DND-41 (cell line): ENCODE data around the gene SZRD1.
A peak's percentile ranks its signal among the peaks of the same experiment; 100 is the strongest.

Experiments
- ATAC-seq: fragments of 200-7000 bp; cut with Tn5 transposase; 3 replicates; pipeline ENCODE4 v1.9.1; 2021; ENCODE audit warnings: low read depth; ENCODE audit not compliant: insufficient read depth
- DNase-seq: peaks from one replicate; pipeline ENCODE4 v3.0.0-alpha.2; 2020
- H2AFZ ChIP-seq: 2 replicates; pipeline ENCODE4 v1.6.0; 2012; ENCODE audit warnings: low read depth, low read length
- H3K27ac ChIP-seq: 2 replicates; pipeline ENCODE4 v1.5.1; 2012; ENCODE audit warnings: low read length, inconsistent platforms
- H3K27me3 ChIP-seq: fragments of 200-600 bp; sonication (generic); 2 replicates; pipeline ENCODE4 v1.6.0; 2012; ENCODE audit warnings: low read length, mild to moderate bottlenecking, inconsistent platforms; ENCODE audit not compliant: insufficient read depth, poor library complexity
- H3K36me3 ChIP-seq: 2 replicates; pipeline ENCODE4 v1.5.1; 2012; ENCODE audit warnings: low read length, inconsistent platforms; ENCODE audit not compliant: insufficient read depth
- H3K4me1 ChIP-seq: 2 replicates; pipeline ENCODE4 v1.5.1; 2012; ENCODE audit warnings: mild to moderate bottlenecking, low read length; ENCODE audit not compliant: insufficient read depth
- H3K4me2 ChIP-seq: 2 replicates; pipeline ENCODE4 v1.6.0; 2012; ENCODE audit warnings: mild to moderate bottlenecking, moderate library complexity, low read length, inconsistent platforms; ENCODE audit not compliant: insufficient read depth
- H3K4me3 ChIP-seq, 2 experiments: fragments of 200-600 bp in 1 of 2; shearing (Covaris generic) in 1 of 2; 2 replicates each; pipeline ENCODE4 v1.5.1; 2012 to 2016; ENCODE audit warnings: inconsistent platforms in 2 of 2, low read length in 2 of 2, mild to moderate bottlenecking in 2 of 2, low read depth in 1 of 2, moderate library complexity in 1 of 2
- H3K79me2 ChIP-seq: 2 replicates; pipeline ENCODE4 v1.6.0; 2012; ENCODE audit warnings: low read length, inconsistent platforms; ENCODE audit not compliant: insufficient read depth
- H3K9ac ChIP-seq: 2 replicates; pipeline ENCODE4 v1.6.0; 2012; ENCODE audit warnings: low read depth, mild to moderate bottlenecking, inconsistent platforms, low read length, moderate library complexity
- H3K9me3 ChIP-seq: 2 replicates; pipeline ENCODE4 v1.5.1; 2012; ENCODE audit warnings: low read length, moderate library complexity, mild to moderate bottlenecking, inconsistent platforms; ENCODE audit not compliant: insufficient read depth, severe bottlenecking
- H4K20me1 ChIP-seq: 2 replicates; pipeline ENCODE4 v1.6.0; 2012; ENCODE audit warnings: low read length; ENCODE audit not compliant: insufficient read depth
- CTCF ChIP-seq: IDR thresholded peaks from 2 replicates; pipeline ENCODE4 v1.5.1; 2012; ENCODE audit warnings: borderline replicate concordance, low read length, moderate library complexity, mild to moderate bottlenecking; ENCODE audit not compliant: poor library complexity, severe bottlenecking; ENCODE audit errors: extremely low read depth
- EZH2 ChIP-seq: IDR thresholded peaks from 3 replicates; pipeline ENCODE4 v1.6.1; 2012; ENCODE audit warnings: borderline replicate concordance, low read depth, mild to moderate bottlenecking, moderate library complexity, low read length, inconsistent platforms; ENCODE audit not compliant: severe bottlenecking

SZRD1 gene

GRCh38 chr1:16413191-16413590 is 46.1 kb downstream of the SZRD1 start:
- no peaks in the 10 kb centered on the region for H4K20me1 ChIP-seq
- H3K4me3 ChIP-seq, result no peak overlapping the region
- H3K9me3 ChIP-seq, result no peaks in the 10 kb centered on the region
- H3K27me3 ChIP-seq, result peaks cover 4% of the 10 kb centered on the region
- ATAC-seq (no peak), DNase-seq (no peak)
- no peaks in the 10 kb centered on the region for H3K79me2 ChIP-seq
- no peak overlapping the region for H3K4me2 ChIP-seq
- no peak overlapping the region for H2AFZ ChIP-seq
- TF ChIP-seq CTCF (no peak), EZH2 (no peak)
- H3K4me1 ChIP-seq, result no peaks in the 10 kb centered on the region
- no peak overlapping the region for H3K9ac ChIP-seq
- H3K27ac ChIP-seq, result no peak overlapping the region
- no peaks in the 10 kb centered on the region for H3K36me3 ChIP-seq

- H4K20me1 ChIP-seq, result no peaks in the 10 kb centered on the region
- H2AFZ ChIP-seq, result no peak overlapping the region
- TF ChIP-seq CTCF, result no peak
- no peaks in the 10 kb centered on the region for H3K9me3 ChIP-seq
- no peaks in the 10 kb centered on the region for H3K36me3 ChIP-seq
- ATAC-seq, result no peak
- H3K4me3 ChIP-seq, result no peak overlapping the region
- H3K9ac ChIP-seq, result no peak overlapping the region
- H3K4me1 ChIP-seq, result peaks cover 16% of the 10 kb centered on the region
- H3K79me2 ChIP-seq, result no peaks in the 10 kb centered on the region
- H3K4me2 ChIP-seq, result no peak overlapping the region
- no peak for DNase-seq
- no peak overlapping the region for H3K27ac ChIP-seq
- no peaks in the 10 kb centered on the region for H3K27me3 ChIP-seq
Observed at GRCh38 chr1:16418823-16419425, 51.9 kb downstream of the SZRD1 start.

GRCh38 chr1:16420424-16421118 is 53.5 kb downstream of the SZRD1 start:
- Histone ChIP-seq H2AFZ (no peak overlapping the region), H3K27me3 (peaks cover 5% of the 10 kb centered on the region), H3K27ac (no peak overlapping the region), H3K79me2 (no peaks in the 10 kb centered on the region), H3K9me3 (no peaks in the 10 kb centered on the region), H3K9ac (no peak overlapping the region), H3K4me1 (peaks cover 16% of the 10 kb centered on the region), H3K4me2 (peak overlapping the region; percentile 15; the same call in 1 of the 2 replicates), H3K4me3 (no peak overlapping the region), H3K36me3 (no peaks in the 10 kb centered on the region), H4K20me1 (no peaks in the 10 kb centered on the region)
- peak; percentile 77 for DNase-seq
- peak; percentile 99 for ATAC-seq
- no peak for TF ChIP-seq CTCF
- no peak for TF ChIP-seq EZH2
